Activated CD8-positive, alpha-beta T cell treated with anti-CD3 and anti-CD28 coated beads for 36 hours (primary cell): ENCODE data around the gene CCNG2. TPM values are rescaled to one million over a fixed set of nuclear protein-coding genes. Genes with fewer than 3 reads are reported as not detected.

Source experiments
- ATAC-seq: fragments of 200-7000 bp; cut with Tn5 transposase; one replicate; pipeline ENCODE4 v1.10.0; 2021; ENCODE audit warnings: mild to moderate bottlenecking, moderate library complexity
- CTCF ChIA-PET: fragments of 350-600 bp; sonication (Branson Sonifier 250); formaldehyde crosslinking; loops from one replicate; lab custom pipeline; 2021; ENCODE audit warnings: antibody characterized with exemption; lab: Charles Lee
- POLR2A ChIA-PET: fragments of 350-600 bp; sonication (Branson Sonifier 250); formaldehyde crosslinking; loops from one replicate; lab custom pipeline; 2021; ENCODE audit warnings: antibody characterized with exemption; lab: Charles Lee
- DNase-seq: peaks from one replicate; pipeline ENCODE4 v3.0.0-alpha.2; 2020
- H3K27ac Mint-ChIP-seq: one replicate; pipeline ENCODE4 v1.8.0; 2021; ENCODE audit warnings: mild to moderate bottlenecking, mixed read lengths
- H3K27me3 Mint-ChIP-seq: one replicate; pipeline ENCODE4 v1.8.0; 2021; ENCODE audit warnings: mixed read lengths
- H3K36me3 Mint-ChIP-seq: one replicate; pipeline ENCODE4 v1.8.0; 2021; ENCODE audit warnings: low read depth, mixed read lengths
- H3K4me1 Mint-ChIP-seq: one replicate; pipeline ENCODE4 v1.8.0; 2021; ENCODE audit warnings: low read depth, mixed read lengths
- H3K4me3 Mint-ChIP-seq: one replicate; pipeline ENCODE4 v1.8.0; 2021; ENCODE audit warnings: mild to moderate bottlenecking, moderate library complexity, mixed read lengths
- H3K9me3 Mint-ChIP-seq: one replicate; pipeline ENCODE4 v1.8.0; 2021; ENCODE audit warnings: mixed read lengths
- CTCF ChIP-seq: fragments of 200-600 bp; IDR thresholded peaks from one replicate; pipeline ENCODE4 v1.8.0; 2022; ENCODE audit warnings: antibody characterized with exemption, mild to moderate bottlenecking
- intact Hi-C: fragments of 100-400 bp; cut with micrococcal nuclease; formaldehyde crosslinking; loops from one replicate; pipeline ENCODE4 v1.10.0; 2022
- total RNA-seq, 2 experiments: library from RNA; stranded (reverse); gene quantifications; one replicate each; pipeline ENCODE4 v1.2.3, GENCODE V29; 2021

CCNG2 gene
- total RNA-seq, 2 experiments from 2014 or later: 54.3 to 55.5 TPM

GRCh38 chr4:77120886-77121508 lies 36.0 kb upstream of the CCNG2 start:
- CTCF ChIA-PET: interaction anchor here (1.0 to 1.5 kb wide), 2 partner anchors 26 to 82 kb away, joined by 7 read pairs; no protein-coding TSS in a partner anchor
- H3K4me1 Mint-ChIP-seq: no peaks in the 10 kb centered on the region

GRCh38 chr4:77121736-77122240 lies 35.2 kb upstream of the CCNG2 start:
- no peak for ATAC-seq
- no peak for TF ChIP-seq CTCF

More at GRCh38 chr4:77120886-77121508, 36.0 kb upstream of the CCNG2 start:
- no peak overlapping the region for H3K4me3 Mint-ChIP-seq
- H3K27ac Mint-ChIP-seq: no peak overlapping the region
- intact Hi-C loops: no loop called here
- H3K9me3 Mint-ChIP-seq: no peaks in the 10 kb centered on the region
- ATAC-seq (no peak), DNase-seq (no peak)
- no peaks in the 10 kb centered on the region for H3K27me3 Mint-ChIP-seq
- H3K36me3 Mint-ChIP-seq: no peaks in the 10 kb centered on the region
- no peak for TF ChIP-seq CTCF
- POLR2A ChIA-PET: no interaction called here

GRCh38 chr4:77122656-77123055 lies 34.4 kb upstream of the CCNG2 start:
- ChIA-PET POLR2A (no interaction called here), CTCF (interaction anchor here (1.6 to 2.5 kb wide), 2 partner anchors 10 to 27 kb away, joined by 3 to 10 read pairs; no protein-coding TSS in a partner anchor)
- Mint-ChIP-seq H3K4me1 (peaks cover 5% of the 10 kb centered on the region), H3K9me3 (no peaks in the 10 kb centered on the region), H3K27ac (no peak overlapping the region), H3K27me3 (no peaks in the 10 kb centered on the region), H3K4me3 (no peak overlapping the region), H3K36me3 (no peaks in the 10 kb centered on the region)
- no peak for TF ChIP-seq CTCF
- DNase-seq (no peak), ATAC-seq (no peak)
- intact Hi-C loops: no loop called here

More at GRCh38 chr4:77121736-77122240, 35.2 kb upstream of the CCNG2 start:
- H3K27ac Mint-ChIP-seq: no peak overlapping the region
- DNase-seq: no peak
- H3K9me3 Mint-ChIP-seq: no peaks in the 10 kb centered on the region
- H3K36me3 Mint-ChIP-seq: no peaks in the 10 kb centered on the region
- H3K4me1 Mint-ChIP-seq: no peaks in the 10 kb centered on the region
- no peak overlapping the region for H3K4me3 Mint-ChIP-seq
- POLR2A ChIA-PET: interaction anchor here (0.5 kb wide), 1 partner anchor 1218 kb away, joined by 3 read pairs; no protein-coding TSS in a partner anchor
- intact Hi-C loops: no loop called here
- CTCF ChIA-PET: interaction anchor here (1.5 to 2.5 kb wide), 2 partner anchors 26 to 82 kb away, joined by 7 to 10 read pairs; no protein-coding TSS in a partner anchor
- no peaks in the 10 kb centered on the region for H3K27me3 Mint-ChIP-seq

- Mint-ChIP-seq H3K27ac (no peak overlapping the region), H3K36me3 (no peaks in the 10 kb centered on the region), H3K4me1 (peaks cover 12% of the 10 kb centered on the region), H3K27me3 (no peaks in the 10 kb centered on the region), H3K9me3 (no peaks in the 10 kb centered on the region), H3K4me3 (no peak overlapping the region)
- intact Hi-C loops: no loop called here
- no peak for DNase-seq
- POLR2A ChIA-PET: no interaction called here
- no peak for ATAC-seq
- no peak for TF ChIP-seq CTCF
- CTCF ChIA-PET: interaction anchor here (1.6 to 2.5 kb wide), 2 partner anchors 9 to 28 kb away, joined by 3 to 10 read pairs; no protein-coding TSS in a partner anchor
Observed at GRCh38 chr4:77123411-77123810, 33.6 kb upstream of the CCNG2 start.

GRCh38 chr4:77124576-77124975 lies 32.4 kb upstream of the CCNG2 start:
- Mint-ChIP-seq H3K4me3 (no peak overlapping the region), H3K9me3 (no peaks in the 10 kb centered on the region), H3K4me1 (peaks cover 12% of the 10 kb centered on the region), H3K36me3 (no peaks in the 10 kb centered on the region), H3K27me3 (no peaks in the 10 kb centered on the region), H3K27ac (no peak overlapping the region)
- ChIA-PET POLR2A (no interaction called here), CTCF (interaction anchor here (3.9 kb wide), 1 partner anchor 79 kb away, joined by 22 read pairs; no protein-coding TSS in a partner anchor)
- intact Hi-C loops: no loop called here
- DNase-seq (no peak), ATAC-seq (no peak)
- no peak for TF ChIP-seq CTCF
